ENCODE measurements around the gene WLS. TPM values are rescaled to one million over a fixed set of nuclear protein-coding genes. Genes with fewer than 3 reads are reported as not detected.

WLS gene
- total and polyA plus RNA-seq, 7 donors, result 12.6 to 188 (median 99.2) TPM

DNA sequence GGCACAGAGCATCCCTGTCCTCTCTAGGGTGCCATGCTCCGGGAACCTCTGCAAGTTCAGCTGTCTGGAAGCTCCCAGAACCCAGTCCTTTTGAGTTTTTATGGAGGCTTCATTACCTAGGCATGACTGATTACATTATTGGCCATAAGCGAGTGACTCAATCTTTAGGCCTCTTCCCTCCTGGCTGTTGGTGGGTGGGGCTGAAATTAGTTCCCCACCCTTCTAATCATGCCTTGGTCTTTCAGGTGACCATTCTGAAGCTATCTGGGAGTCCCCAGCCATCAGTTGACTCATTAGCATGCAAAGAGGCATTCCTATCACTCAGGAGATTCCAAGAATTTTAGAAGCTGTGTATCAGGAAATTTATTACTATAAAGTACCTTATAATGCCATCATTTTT is 46.6 kb downstream of the WLS start:
- DNase-seq, result no peak
- intact Hi-C loops (cut with DNase I), result no loop called here
- no peak for TF ChIP-seq POLR2A (IDR thresholded peaks at IDR 0.05)
- no peak for TF ChIP-seq POLR2AphosphoS5 (IDR thresholded peaks at IDR 0.05)
- TF ChIP-seq EP300 (IDR thresholded peaks at IDR 0.05), result no peak
- no peak for TF ChIP-seq CTCF (IDR thresholded peaks at IDR 0.05)
- no peak overlapping the region for H3K27ac ChIP-seq
- 25 to 43% methylated on average over 2 of the region's 2 CpGs for WGBS, 2 donors
- H3K4me1 ChIP-seq, result peaks cover 0 to 20% (median 14%) of the 10 kb centered on the region in 4 donors
- H3K4me3 ChIP-seq, result no peak overlapping the region
- H3K36me3 ChIP-seq, result peaks cover 0 to 27% (median 4%) of the 10 kb centered on the region in 4 donors
- no peaks in the 10 kb centered on the region for H3K9me3 ChIP-seq
- no peaks in the 10 kb centered on the region for H3K27me3 ChIP-seq

- intact Hi-C loops (cut with DNase I), result no loop called here
- no peaks in the 10 kb centered on the region for H3K27me3 ChIP-seq
- no peaks in the 10 kb centered on the region for H3K9me3 ChIP-seq
- peaks cover 0 to 18% (median 12%) of the 10 kb centered on the region in 4 donors for H3K4me1 ChIP-seq
- 96 to 97% methylated on average over 2 of the region's 2 CpGs for WGBS, 2 donors
- TF ChIP-seq EP300 (IDR thresholded peaks at IDR 0.05) (no peak), POLR2A (IDR thresholded peaks at IDR 0.05) (no peak), CTCF (IDR thresholded peaks at IDR 0.05) (no peak), POLR2AphosphoS5 (IDR thresholded peaks at IDR 0.05) (no peak)
- DNase-seq, result no peak
- peaks cover 0 to 13% (median 1%) of the 10 kb centered on the region in 4 donors for H3K36me3 ChIP-seq
- H3K27ac ChIP-seq, result no peak overlapping the region
- no peak overlapping the region for H3K4me3 ChIP-seq
Observed at GRCh38 chr1:68183895-68184294, 48.4 kb downstream of the WLS start.

- no peak for TF ChIP-seq POLR2AphosphoS5 (IDR thresholded peaks at IDR 0.05)
- TF ChIP-seq EP300 (IDR thresholded peaks at IDR 0.05), result no peak
- TF ChIP-seq CTCF (IDR thresholded peaks at IDR 0.05), result no peak
- TF ChIP-seq POLR2A (IDR thresholded peaks at IDR 0.05), result no peak
- no peak for DNase-seq
- Histone ChIP-seq H3K4me1 (peaks cover 0 to 33% (median 21%) of the 10 kb centered on the region in 4 donors), H3K27ac (no peak overlapping the region), H3K27me3 (no peaks in the 10 kb centered on the region), H3K9me3 (no peaks in the 10 kb centered on the region), H3K36me3 (peaks cover 0 to 13% (median 1%) of the 10 kb centered on the region in 4 donors), H3K4me3 (no peak overlapping the region)
- intact Hi-C loops (cut with DNase I), result no loop called here
- 76 to 78% methylated on average over 1 of the region's 1 CpG for WGBS, 2 donors
Observed at GRCh38 chr1:68181165-68181556, 51.2 kb downstream of the WLS start.

DNA sequence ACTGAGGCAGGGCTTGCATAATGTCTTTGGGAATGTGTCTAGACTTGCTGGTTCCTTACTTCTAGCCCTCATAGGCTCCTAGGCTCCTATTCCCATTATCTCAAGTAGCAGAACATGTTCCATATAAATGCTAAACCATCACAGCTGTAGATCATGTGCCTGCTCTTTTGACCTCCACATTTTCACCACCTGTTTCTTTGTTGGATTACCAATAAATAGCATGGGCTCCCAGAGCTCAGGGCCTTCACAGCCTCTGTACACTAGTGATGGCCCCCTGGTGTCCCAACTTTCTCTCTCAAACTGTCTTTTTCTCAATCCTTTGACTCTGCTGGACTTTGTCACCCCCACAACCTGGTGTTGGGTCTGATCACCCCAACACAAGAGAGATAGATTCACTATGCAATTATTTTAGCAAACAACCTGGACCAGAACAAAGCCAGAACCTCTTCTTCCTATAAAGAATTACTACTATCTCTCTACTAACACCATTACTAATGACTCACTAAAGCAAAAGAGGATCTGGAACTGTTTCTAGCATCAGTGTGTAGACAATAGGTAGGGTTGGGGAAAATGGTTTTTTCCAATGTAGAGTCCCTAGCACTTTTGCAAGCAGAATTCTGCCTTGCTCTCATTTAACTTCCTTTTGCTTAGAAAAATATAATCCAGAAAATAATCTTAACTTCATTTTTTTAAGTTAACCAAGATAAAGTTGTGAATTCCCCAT is 51.7 kb downstream of the WLS start:
- no peaks in the 10 kb centered on the region for H3K9me3 ChIP-seq
- no peak for DNase-seq
- H3K27ac ChIP-seq, result no peak overlapping the region
- TF ChIP-seq CTCF (IDR thresholded peaks at IDR 0.05), result no peak
- no peaks in the 10 kb centered on the region for H3K27me3 ChIP-seq
- peaks cover 0 to 10% (median 1%) of the 10 kb centered on the region in 4 donors for H3K36me3 ChIP-seq
- peaks cover 0 to 38% (median 26%) of the 10 kb centered on the region in 4 donors for H3K4me1 ChIP-seq
- H3K4me3 ChIP-seq, result no peak overlapping the region
- intact Hi-C loops (cut with DNase I), result no loop called here
